K562 (cell line): ENCODE data around the gene CCR2. TPM values are rescaled to one million over a fixed set of nuclear protein-coding genes. Genes with fewer than 3 reads are reported as not detected.

ENCODE experiments used
- ATAC-seq: fragments of 200-7000 bp; cut with Tn5 transposase; 3 replicates; pipeline ENCODE4 v1.9.1; 2020; ENCODE audit warnings: moderate library complexity
- BruUV-seq: library from RNA; stranded (reverse); fragments of 400-500 nt; replicated peaks from 2 replicates; lab custom pipeline; 2021; lab: Mats Ljungman, UMichigan
- CTCF ChIA-PET: fragments of 300-600 bp; formaldehyde crosslinking; extraction: SDS; loops from one replicate; lab custom pipeline; 2021; ENCODE audit warnings: low intra/inter-chr PET ratio; lab: Yijun Ruan, JAX
- POLR2A ChIA-PET: fragments of 300-600, 350-650 bp; sonication (Branson Sonifier 250); formaldehyde crosslinking; extraction: SDS; loops from one replicate; lab custom pipeline; 2021; ENCODE audit warnings: antibody characterized with exemption, inconsistent platforms; lab: Yijun Ruan, JAX
- DNase-seq, 4 experiments: peaks; one replicate each; pipeline versions ENCODE4 v3.0.0 to v3.0.0-alpha.2; 2011 to 2018; ENCODE audit warnings: low spot score in 3 of 4, mixed read lengths in 3 of 4; ENCODE audit errors: extremely low read depth in 1 of 4
- FAIRE-seq: peaks from 2 replicates; lab custom pipeline; 2011; peaks lifted over from hg19 to GRCh38; lab: Jason Lieb, UNC
- H2AFZ ChIP-seq: 2 replicates; pipeline ENCODE4 v1.6.0; 2011; ENCODE audit warnings: low read depth, low read length, control low read depth, inconsistent platforms
- H3K27ac ChIP-seq: fragments of 200-600 bp; 3 replicates; pipeline ENCODE4 v1.8.0; 2011; ENCODE audit warnings: low read depth, mild to moderate bottlenecking, control low read depth, inconsistent platforms, low read length, moderate library complexity, mixed read lengths; ENCODE audit errors: extremely low read depth
- H3K27me3 ChIP-seq, 2 experiments: fragments of 300-600 bp in 1 of 2; 2 replicates in 1 of 2; 3 replicates in 1 of 2; pipeline versions ENCODE4 v1.6.0 to v1.8.0; 2011; ENCODE audit warnings: inconsistent platforms in 2 of 2, low read length in 2 of 2, mild to moderate bottlenecking in 1 of 2, mixed read lengths in 1 of 2, moderate library complexity in 1 of 2; ENCODE audit not compliant: control insufficient read depth in 2 of 2, insufficient read depth in 2 of 2
- H3K36me3 ChIP-seq: fragments of 300-600 bp; 3 replicates; pipeline ENCODE4 v1.8.0; 2011; ENCODE audit warnings: mild to moderate bottlenecking, low read length, inconsistent platforms; ENCODE audit not compliant: control insufficient read depth, insufficient read depth
- H3K4me1 ChIP-seq, 2 experiments: fragments of 200-600 bp in 1 of 2; replicated peaks in 1 of 2; 2 replicates in 1 of 2; 3 replicates in 1 of 2; pipeline versions ENCODE4 v1.5.1 to v1.8.0; 2011; ENCODE audit warnings: inconsistent platforms in 2 of 2, low read length in 2 of 2, mild to moderate bottlenecking in 1 of 2, mixed read lengths in 1 of 2, moderate library complexity in 1 of 2; ENCODE audit not compliant: control insufficient read depth in 2 of 2, insufficient read depth in 2 of 2
- H3K4me2 ChIP-seq: 2 replicates; pipeline ENCODE4 v1.6.1; 2011; ENCODE audit warnings: low read length, control low read depth, inconsistent platforms, mixed read lengths; ENCODE audit not compliant: insufficient read depth
- H3K4me3 ChIP-seq: fragments of 200-600 bp; sonication (generic), shearing (Covaris generic); 2 replicates; pipeline ENCODE4 v1.5.1; 2016; ENCODE audit warnings: control low read depth, inconsistent platforms
- H3K79me2 ChIP-seq: fragments of 200-600 bp; 3 replicates; pipeline ENCODE4 v1.8.0; 2011; ENCODE audit warnings: low read length, inconsistent platforms; ENCODE audit not compliant: control insufficient read depth, insufficient read depth
- H3K9ac ChIP-seq, 2 experiments: 2 replicates each; pipeline versions ENCODE4 v1.6.0 to v1.6.1; 2011; ENCODE audit warnings: low read depth in 2 of 2, low read length in 2 of 2, control low read depth in 1 of 2, inconsistent platforms in 1 of 2, mild to moderate bottlenecking in 1 of 2, mixed read lengths in 1 of 2; ENCODE audit not compliant: insufficient read depth in 1 of 2
- H3K9me1 ChIP-seq: one replicate; pipeline ENCODE4 v1.6.0; 2011; ENCODE audit warnings: inconsistent platforms, mild to moderate bottlenecking, low read length, moderate library complexity; ENCODE audit not compliant: control insufficient read depth, insufficient read depth
- H3K9me3 ChIP-seq: replicated peaks from 2 replicates; pipeline ENCODE4 v1.5.1; 2011; ENCODE audit warnings: low read depth, low read length, inconsistent platforms; ENCODE audit not compliant: control insufficient read depth, insufficient read depth
- H4K20me1 ChIP-seq: replicated peaks from 2 replicates; pipeline ENCODE4 v1.6.1; 2011; ENCODE audit warnings: low read length, inconsistent platforms, mixed read lengths; ENCODE audit not compliant: control insufficient read depth, insufficient read depth
- E2F6 ChIP-seq, 2 experiments: IDR thresholded peaks; 2 replicates each; pipeline ENCODE4 v1.6.1; 2011; ENCODE audit warnings: borderline replicate concordance in 1 of 2, control low read depth in 1 of 2, low read depth in 1 of 2, low read length in 1 of 2, mild to moderate bottlenecking in 1 of 2, mixed read lengths in 1 of 2, moderate library complexity in 1 of 2; ENCODE audit not compliant: insufficient read depth in 1 of 2, insufficient read length in 1 of 2, poor library complexity in 1 of 2, severe bottlenecking in 1 of 2; ENCODE audit errors: extremely low read depth in 1 of 2
- E4F1 ChIP-seq: fragments of 250-450 bp; sonication (Bioruptor Pico); IDR thresholded peaks from 2 replicates; pipeline ENCODE4 v1.5.0; 2021; ENCODE audit warnings: mild to moderate bottlenecking, borderline replicate concordance
- RBM22 ChIP-seq: fragments of 200-400 bp; formaldehyde crosslinking; IDR thresholded peaks from 2 replicates; pipeline ENCODE4 v1.6.1; 2018; ENCODE audit warnings: low read length, low read depth; ENCODE audit not compliant: poor library complexity, severe bottlenecking
- in situ Hi-C: fragments of 300-500 bp; cut with MboI; formaldehyde crosslinking; loops from 4 replicates; pipeline ENCODE4 v1.15.0; 2018; ENCODE audit warnings: inconsistent platforms, mixed read lengths
- intact Hi-C: fragments of 100-400 bp; cut with micrococcal nuclease; formaldehyde crosslinking; loops from 2 replicates; pipeline ENCODE4 v1.14.2; 2022
- polyA plus RNA-seq, 8 experiments: library from polyadenylated mRNA; depleted of rRNA in 4 of 8; stranded (reverse) in 5 of 8; unstranded in 3 of 8; fragments of >200 nt; fragmentation: Nextera tagmentation in 2 of 8; fragmentation: Illumina TruSeq in 1 of 8; extraction: Ambion mirVana in 2 of 8; extraction: Trizol in 1 of 8; gene quantifications; 2 replicates each; pipeline versions ENCODE4 v1.2.1 to v1.2.3, GENCODE V29; 2011 to 2014; ENCODE audit warnings: inconsistent platforms in 1 of 8, missing spikeins in 1 of 8
- total RNA-seq, 7 experiments: library from RNA; depleted of rRNA in 6 of 7; stranded (reverse); fragments of >200 nt in 6 of 7; fragmentation: Illumina TruSeq in 2 of 7; extraction: Trizol in 2 of 7; gene quantifications; 2 replicates each; pipeline versions ENCODE4 v1.2.1 to v1.2.3, GENCODE V29; 2011 to 2021; ENCODE audit warnings: low replicate concordance in 1 of 7

Gene CCR2
- total and polyA plus RNA-seq, 9 of the 15 experiments (the other 6 are each of a cell fraction or from before 2014, with no cell fraction given) = not detected

- in situ Hi-C loops = no loop called here
- CTCF ChIA-PET = no interaction called here
- TF ChIP-seq E2F6 (IDR thresholded peaks at IDR 0.05; ENCODE audit: borderline replicate concordance in 1 of 2, extremely low read depth in 1 of 2, insufficient read depth in 1 of 2, insufficient read length in 1 of 2, low read depth in 1 of 2, low read length in 1 of 2, poor library complexity in 1 of 2, severe bottlenecking in 1 of 2) = no peak
- no peak for TF ChIP-seq RBM22
- TF ChIP-seq E4F1 = no peak
- TF ChIP-seq, all 486 proteins: peak for 0
- ATAC-seq (no peak), DNase-seq (no peak), FAIRE-seq (no peak)
- Histone ChIP-seq H3K9me3 (no peaks in the 10 kb centered on the region), H3K27ac (no peak overlapping the region), H3K4me2 (no peak overlapping the region), H4K20me1 (no peaks in the 10 kb centered on the region), H3K9me1 (no peaks in the 10 kb centered on the region), H3K4me3 (no peak overlapping the region), H3K36me3 (no peaks in the 10 kb centered on the region), H3K4me1 (no peaks in the 10 kb centered on the region), H2AFZ (no peak overlapping the region), H3K79me2 (no peaks in the 10 kb centered on the region), H3K27me3 (no peaks in the 10 kb centered on the region; a peak in 1 of 5 replicates), H3K9ac (no peak overlapping the region)
- no TSS peak for BruUV-seq
- POLR2A ChIA-PET = no interaction called here
- intact Hi-C loops = no loop called here
These were observed 39.4 kb upstream of the CCR2 start for GRCh38 chr3:46314517-46314916.
